Sigmoid colon (tissue), 4 donors: ENCODE data around the gene NAT8.
"Not testable (repeated sequence)": the region's sequence is repeated elsewhere in the genome, so short reads cannot be mapped to it uniquely, and the experiment has no call there.

Source experiments
- CTCF ChIP-seq, 4 experiments: fragments of 450-650 bp in 3 of 4; fragments of 200-600 bp in 1 of 4; IDR thresholded peaks; one replicate each; pipeline ENCODE4 v1.5.1; 2016 to 2019; ENCODE audit warnings: antibody characterized with exemption in 4 of 4, mild to moderate bottlenecking in 3 of 4, moderate library complexity in 2 of 4
- EP300 ChIP-seq, 4 donors: sonication (generic); formaldehyde crosslinking; IDR thresholded peaks; one replicate each; pipeline ENCODE4 v1.6.1; 2017; ENCODE audit warnings: antibody characterized with exemption in 4 of 4
- POLR2A ChIP-seq, 2 donors: fragments of 450-650 bp; IDR thresholded peaks; one replicate each; pipeline ENCODE4 v1.6.1; 2016; ENCODE audit warnings: antibody characterized with exemption in 2 of 2, mild to moderate bottlenecking in 2 of 2, moderate library complexity in 2 of 2

- TF ChIP-seq EP300, CTCF, POLR2A (IDR thresholded peaks at IDR 0.05): not testable (repeated sequence)
Measured at GRCh38 chr2:73619925-73620324, 22.3 kb downstream of the NAT8 start.
